Neural progenitor cell (in vitro differentiated cells): Measurements from ENCODE around the gene CBL. TPM values are rescaled to one million over a fixed set of nuclear protein-coding genes. Genes with fewer than 3 reads are reported as not detected.

Experiments used
- DNase-seq: peaks from one replicate; pipeline ENCODE4 v3.0.0-alpha.2; 2016; ENCODE audit warnings: low spot score
- H2AFZ ChIP-seq: fragments of 200-600 bp; sonication (generic); replicated peaks from 2 replicates; pipeline ENCODE4 v1.6.1; 2016; ENCODE audit warnings: antibody characterized with exemption
- H3F3A ChIP-seq: fragments of 200-600 bp; sonication (generic); 2 replicates; pipeline ENCODE4 v1.6.1; 2016; ENCODE audit warnings: antibody characterized with exemption, low read depth
- H3K27ac ChIP-seq: fragments of 200-600 bp; sonication (generic); 2 replicates; pipeline ENCODE4 v1.5.1; 2016; ENCODE audit warnings: mild to moderate bottlenecking
- H3K27me3 ChIP-seq: fragments of 200-600 bp; sonication (generic); 2 replicates; pipeline ENCODE4 v1.6.1; 2016; ENCODE audit warnings: mild to moderate bottlenecking, moderate library complexity
- H3K36me3 ChIP-seq: fragments of 200-600 bp; sonication (generic); 2 replicates; pipeline ENCODE4 v1.5.1; 2016
- H3K4me1 ChIP-seq: fragments of 200-600 bp; sonication (generic); 2 replicates; pipeline ENCODE4 v1.6.1; 2016; ENCODE audit warnings: mixed run types
- H3K4me2 ChIP-seq: fragments of 200-600 bp; sonication (generic); 2 replicates; pipeline ENCODE4 v1.6.1; 2016
- H3K4me3 ChIP-seq: fragments of 200-600 bp; sonication (generic); 2 replicates; pipeline ENCODE4 v1.5.1; 2016
- H3K79me2 ChIP-seq: fragments of 200-600 bp; sonication (generic); 2 replicates; pipeline ENCODE4 v1.6.1; 2016; ENCODE audit warnings: low read depth
- H3K9ac ChIP-seq: fragments of 200-600 bp; sonication (generic); 2 replicates; pipeline ENCODE4 v1.6.1; 2016
- H3K9me3 ChIP-seq: fragments of 200-600 bp; sonication (generic); 2 replicates; pipeline ENCODE4 v1.5.1; 2016; ENCODE audit warnings: low read depth
- H4K20me1 ChIP-seq: fragments of 200-600 bp; sonication (generic); 2 replicates; pipeline ENCODE4 v1.6.1; 2016; ENCODE audit warnings: low read depth
- H3K27ac Mint-ChIP-seq: 3 replicates; pipeline ENCODE4 v1.8.0; 2021; ENCODE audit warnings: mixed read lengths
- H3K27me3 Mint-ChIP-seq: 2 replicates; pipeline ENCODE4 v1.8.0; 2022; ENCODE audit warnings: low read depth, mild to moderate bottlenecking, inconsistent platforms, moderate library complexity, mixed read lengths; ENCODE audit not compliant: insufficient read depth
- H3K36me3 Mint-ChIP-seq: 3 replicates; pipeline ENCODE4 v1.8.0; 2021; ENCODE audit warnings: mixed read lengths
- H3K4me1 Mint-ChIP-seq: 3 replicates; pipeline ENCODE4 v1.8.0; 2021; ENCODE audit warnings: mixed read lengths
- H3K4me3 Mint-ChIP-seq: 3 replicates; pipeline ENCODE4 v1.8.0; 2021; ENCODE audit warnings: mild to moderate bottlenecking, moderate library complexity, mixed read lengths
- H3K9me3 Mint-ChIP-seq: 3 replicates; pipeline ENCODE4 v1.8.0; 2020; ENCODE audit warnings: mixed read lengths
- CTCF ChIP-seq: fragments of 200-600 bp; sonication (generic); IDR thresholded peaks from 2 replicates; pipeline ENCODE4 v1.5.1; 2017; ENCODE audit warnings: antibody characterized with exemption, mild to moderate bottlenecking
- EZH2 ChIP-seq: fragments of 200-600 bp; sonication (generic); IDR thresholded peaks from 2 replicates; pipeline ENCODE4 v1.6.1; 2017; ENCODE audit warnings: antibody characterized with exemption, mild to moderate bottlenecking, moderate library complexity
- EZH2phosphoT487 ChIP-seq: fragments of 200-600 bp; sonication (generic); IDR thresholded peaks from 2 replicates; pipeline ENCODE4 v1.6.1; 2017; ENCODE audit warnings: antibody characterized with exemption
- total RNA-seq: library from RNA; depleted of rRNA; stranded (reverse); fragments of >200 nt; gene quantifications from 2 replicates; pipeline ENCODE4 v1.2.3, GENCODE V29; 2015; ENCODE audit warnings: low replicate concordance

The CBL gene
- total RNA-seq, 1 donor from 2014 or later, result 20.7 TPM

- no peaks in the 10 kb centered on the region for H3K36me3 Mint-ChIP-seq
- Histone ChIP-seq H3K4me2 (no peak overlapping the region), H4K20me1 (no peaks in the 10 kb centered on the region), H3K4me3 (no peak overlapping the region), H3K36me3 (no peaks in the 10 kb centered on the region), H3F3A (no peaks in the 10 kb centered on the region), H2AFZ (no peak overlapping the region), H3K9me3 (no peaks in the 10 kb centered on the region), H3K4me1 (no peaks in the 10 kb centered on the region), H3K79me2 (no peaks in the 10 kb centered on the region), H3K9ac (no peak overlapping the region), H3K27ac (no peak overlapping the region), H3K27me3 (no peaks in the 10 kb centered on the region)
- no peak for DNase-seq
- H3K4me1 Mint-ChIP-seq, result no peaks in the 10 kb centered on the region
- no peak overlapping the region for H3K27ac Mint-ChIP-seq
- TF ChIP-seq EZH2 (no peak), CTCF (no peak), EZH2phosphoT487 (no peak)
- no peaks in the 10 kb centered on the region for H3K9me3 Mint-ChIP-seq
- no peak overlapping the region for H3K4me3 Mint-ChIP-seq
- peaks cover 9% of the 10 kb centered on the region for H3K27me3 Mint-ChIP-seq
Measured at GRCh38 chr11:119192111-119192510, 14.0 kb upstream of the CBL start.

- H2AFZ ChIP-seq, result no peak overlapping the region
- H3K27ac ChIP-seq, result no peak overlapping the region
- no peaks in the 10 kb centered on the region for H3K27me3 ChIP-seq
- Mint-ChIP-seq H3K36me3 (no peaks in the 10 kb centered on the region), H3K9me3 (no peaks in the 10 kb centered on the region), H3K27me3 (peaks cover 9% of the 10 kb centered on the region), H3K4me1 (no peaks in the 10 kb centered on the region), H3K4me3 (no peak overlapping the region), H3K27ac (no peak overlapping the region)
- DNase-seq, result no peak
- H3K4me3 ChIP-seq, result no peak overlapping the region
- no peaks in the 10 kb centered on the region for H3K79me2 ChIP-seq
- H3K4me2 ChIP-seq, result no peak overlapping the region
- no peaks in the 10 kb centered on the region for H3F3A ChIP-seq
- TF ChIP-seq EZH2, result no peak
- H4K20me1 ChIP-seq, result no peaks in the 10 kb centered on the region
- H3K9me3 ChIP-seq, result no peaks in the 10 kb centered on the region
- H3K9ac ChIP-seq, result no peak overlapping the region
- H3K4me1 ChIP-seq, result no peaks in the 10 kb centered on the region
- no peaks in the 10 kb centered on the region for H3K36me3 ChIP-seq
Measured at GRCh38 chr11:119193001-119193400, 13.1 kb upstream of the CBL start.

GRCh38 chr11:119193626-119194025 lies 12.5 kb upstream of the CBL start:
- no peak overlapping the region for H3K4me3 ChIP-seq
- no peak overlapping the region for H3K4me2 ChIP-seq
- H3K27me3 ChIP-seq, result no peaks in the 10 kb centered on the region
- Mint-ChIP-seq H3K9me3 (no peaks in the 10 kb centered on the region), H3K27ac (no peak overlapping the region), H3K4me3 (peak overlapping the region; percentile 11), H3K36me3 (no peaks in the 10 kb centered on the region), H3K4me1 (no peaks in the 10 kb centered on the region), H3K27me3 (peaks cover 8% of the 10 kb centered on the region)
- H3K27ac ChIP-seq, result no peak overlapping the region
- H3K36me3 ChIP-seq, result no peaks in the 10 kb centered on the region
- no peaks in the 10 kb centered on the region for H3F3A ChIP-seq
- TF ChIP-seq CTCF (no peak), EZH2phosphoT487 (no peak), EZH2 (no peak)
- H3K9ac ChIP-seq, result no peak overlapping the region
- no peaks in the 10 kb centered on the region for H4K20me1 ChIP-seq
- no peaks in the 10 kb centered on the region for H3K9me3 ChIP-seq
- DNase-seq, result no peak
- no peaks in the 10 kb centered on the region for H3K4me1 ChIP-seq
- H2AFZ ChIP-seq, result no peak overlapping the region
- H3K79me2 ChIP-seq, result no peaks in the 10 kb centered on the region

GRCh38 chr11:119194811-119195440 lies 11.2 kb upstream of the CBL start:
- no peak for DNase-seq
- Mint-ChIP-seq H3K27me3 (peaks cover 2% of the 10 kb centered on the region), H3K4me1 (no peaks in the 10 kb centered on the region), H3K9me3 (no peaks in the 10 kb centered on the region), H3K4me3 (no peak overlapping the region), H3K27ac (no peak overlapping the region), H3K36me3 (no peaks in the 10 kb centered on the region)
- Histone ChIP-seq H3K27ac (no peak overlapping the region), H3K27me3 (no peaks in the 10 kb centered on the region), H3F3A (no peaks in the 10 kb centered on the region), H2AFZ (no peak overlapping the region), H3K36me3 (no peaks in the 10 kb centered on the region), H3K9ac (no peak overlapping the region), H3K4me2 (peak overlapping the region; percentile 31), H3K79me2 (no peaks in the 10 kb centered on the region), H3K4me3 (no peak overlapping the region), H3K9me3 (no peaks in the 10 kb centered on the region), H3K4me1 (no peaks in the 10 kb centered on the region), H4K20me1 (no peaks in the 10 kb centered on the region)
- TF ChIP-seq CTCF, result no peak
- TF ChIP-seq EZH2phosphoT487, result no peak
- no peak for TF ChIP-seq EZH2
